Measurements from ENCODE around the gene FGFR1OP2.

DNA sequence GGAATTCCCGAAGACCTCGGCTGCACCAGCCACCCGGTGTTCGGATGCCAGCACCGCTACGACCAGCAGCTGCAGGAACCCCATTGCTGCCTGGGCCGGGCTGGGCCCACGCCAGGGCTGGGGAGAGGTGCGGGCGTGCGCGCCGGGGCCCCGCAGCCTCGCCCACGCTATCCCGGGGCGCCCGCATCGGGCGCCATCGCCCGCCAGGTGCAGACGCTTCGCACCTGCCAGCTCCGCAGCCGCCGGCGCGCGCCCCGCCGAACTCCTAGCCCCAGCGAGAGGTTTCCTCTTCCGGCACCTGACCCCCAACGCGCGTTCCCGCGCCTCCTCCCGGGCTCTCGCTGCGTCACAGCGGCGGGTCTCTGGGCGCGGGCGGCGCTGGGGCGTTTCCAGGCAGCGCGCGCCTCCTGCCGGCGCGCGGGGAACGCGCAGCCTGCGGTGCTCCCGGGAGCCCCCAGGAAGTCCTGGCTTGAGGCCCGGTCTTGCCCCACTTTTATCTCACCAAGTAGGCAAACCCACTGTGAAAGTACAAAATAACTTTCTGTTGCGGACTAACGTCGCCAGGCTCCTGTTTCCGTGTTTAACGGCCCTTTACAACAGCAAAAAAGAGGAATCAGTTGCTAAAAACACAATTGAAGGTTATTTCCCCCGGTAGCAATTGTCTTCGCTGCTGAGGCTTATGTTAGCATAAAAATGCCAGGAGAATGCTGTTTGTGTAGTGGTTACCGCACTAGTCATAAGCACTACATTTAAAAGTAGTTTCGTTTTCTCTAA lies 76.0 kb downstream of the FGFR1OP2 start, which contains the start of gene TM7SF3:
- TF ChIP-seq POLR2A (IDR thresholded peaks at IDR 0.05; ENCODE audit: low read depth, low read length) (peak; percentile 75), POLR2AphosphoS5 (IDR thresholded peaks at IDR 0.05; ENCODE audit: low read depth, low read length) (no peak)
